BE2C (cell line): ENCODE measurements around the gene INPP5B.
A peak's percentile ranks its signal among the peaks of the same experiment; 100 is the strongest.
"Not testable (repeated sequence)": the region's sequence is repeated elsewhere in the genome, so short reads cannot be mapped to it uniquely, and the experiment has no call there.

Experiments
- DNase-seq: peaks from one replicate; pipeline ENCODE4 v3.0.0-alpha.2; 2020
- H3K27me3 ChIP-seq: fragments of 250-450 bp; sonication (Bioruptor Pico); 2 replicates; pipeline ENCODE4 v1.5.1; 2020; ENCODE audit warnings: mild to moderate bottlenecking
- H3K36me3 ChIP-seq: fragments of 250-450 bp; sonication (Bioruptor Pico); 2 replicates; pipeline ENCODE4 v1.5.1; 2020; ENCODE audit warnings: mild to moderate bottlenecking
- H3K4me1 ChIP-seq: fragments of 250-450 bp; sonication (Bioruptor Pico); 2 replicates; pipeline ENCODE4 v1.5.1; 2020
- H3K4me3 ChIP-seq: 2 replicates; pipeline ENCODE4 v1.5.1; 2011; ENCODE audit warnings: low read depth, low read length
- H3K9me3 ChIP-seq: fragments of 250-450 bp; sonication (Bioruptor Pico); 2 replicates; pipeline ENCODE4 v1.5.1; 2020
- TF ChIP-seq, protein P1 (sequence below): IDR thresholded peaks from 2 replicates; pipeline ENCODE4 v1.5.1; 2012; ENCODE audit warnings: mild to moderate bottlenecking, low read depth, low read length

Gene INPP5B

DNA sequence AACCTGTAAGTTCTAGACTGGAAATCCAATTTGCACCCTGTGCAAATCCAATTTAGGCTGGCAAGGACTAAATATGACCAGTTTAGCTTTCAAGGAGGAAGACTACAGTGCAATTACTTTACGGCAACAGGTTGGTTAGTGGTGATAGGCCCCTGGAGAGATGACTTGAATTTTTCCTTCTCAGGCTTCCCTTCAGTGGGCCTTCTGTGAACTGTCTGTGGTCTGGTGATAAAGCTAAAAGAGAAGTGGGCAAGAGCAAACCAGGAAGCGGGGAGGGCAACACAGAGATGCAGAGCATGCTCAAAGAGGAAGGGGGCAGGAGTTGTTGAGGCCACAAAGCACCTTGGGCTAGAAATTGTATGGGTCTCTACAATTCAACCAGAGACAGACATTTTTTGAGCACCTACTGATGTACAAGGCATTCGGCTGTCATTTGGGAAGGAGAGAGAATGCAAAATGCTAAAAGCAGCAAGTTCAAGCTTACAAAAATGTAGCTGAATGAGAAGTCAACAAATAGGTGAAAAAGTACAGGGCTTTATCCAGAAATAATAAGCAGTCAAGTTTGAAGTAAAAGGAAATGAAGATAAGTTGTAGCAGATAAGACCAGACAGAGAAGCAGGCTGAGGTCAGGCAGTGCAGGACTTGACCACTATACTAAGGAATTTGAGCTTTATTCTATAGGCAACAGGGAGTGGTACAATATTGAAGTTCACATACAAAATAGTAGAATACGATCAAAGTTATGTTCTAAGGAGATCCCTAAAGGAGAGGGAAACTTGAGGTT lies 23.9 kb downstream of the INPP5B start:
- Histone ChIP-seq H3K9me3 (no peaks in the 10 kb centered on the region), H3K27me3 (no peaks in the 10 kb centered on the region), H3K4me1 (no peaks in the 10 kb centered on the region), H3K36me3 (no peaks in the 10 kb centered on the region), H3K4me3 (no peak overlapping the region)
- no peak for DNase-seq
- TF ChIP-seq, protein P1, sequence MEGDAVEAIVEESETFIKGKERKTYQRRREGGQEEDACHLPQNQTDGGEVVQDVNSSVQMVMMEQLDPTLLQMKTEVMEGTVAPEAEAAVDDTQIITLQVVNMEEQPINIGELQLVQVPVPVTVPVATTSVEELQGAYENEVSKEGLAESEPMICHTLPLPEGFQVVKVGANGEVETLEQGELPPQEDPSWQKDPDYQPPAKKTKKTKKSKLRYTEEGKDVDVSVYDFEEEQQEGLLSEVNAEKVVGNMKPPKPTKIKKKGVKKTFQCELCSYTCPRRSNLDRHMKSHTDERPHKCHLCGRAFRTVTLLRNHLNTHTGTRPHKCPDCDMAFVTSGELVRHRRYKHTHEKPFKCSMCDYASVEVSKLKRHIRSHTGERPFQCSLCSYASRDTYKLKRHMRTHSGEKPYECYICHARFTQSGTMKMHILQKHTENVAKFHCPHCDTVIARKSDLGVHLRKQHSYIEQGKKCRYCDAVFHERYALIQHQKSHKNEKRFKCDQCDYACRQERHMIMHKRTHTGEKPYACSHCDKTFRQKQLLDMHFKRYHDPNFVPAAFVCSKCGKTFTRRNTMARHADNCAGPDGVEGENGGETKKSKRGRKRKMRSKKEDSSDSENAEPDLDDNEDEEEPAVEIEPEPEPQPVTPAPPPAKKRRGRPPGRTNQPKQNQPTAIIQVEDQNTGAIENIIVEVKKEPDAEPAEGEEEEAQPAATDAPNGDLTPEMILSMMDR, result no peak

GRCh38 chr1:37919277-37919676 lies 27.6 kb downstream of the INPP5B start:
- H3K27me3 ChIP-seq, result no peaks in the 10 kb centered on the region
- H3K36me3 ChIP-seq, result no peaks in the 10 kb centered on the region
- DNase-seq, result no peak
- H3K9me3 ChIP-seq, result no peaks in the 10 kb centered on the region
- TF ChIP-seq, protein P1, result peak; percentile 38
- H3K4me1 ChIP-seq, result no peaks in the 10 kb centered on the region
- H3K4me3 ChIP-seq, result no peak overlapping the region

DNA sequence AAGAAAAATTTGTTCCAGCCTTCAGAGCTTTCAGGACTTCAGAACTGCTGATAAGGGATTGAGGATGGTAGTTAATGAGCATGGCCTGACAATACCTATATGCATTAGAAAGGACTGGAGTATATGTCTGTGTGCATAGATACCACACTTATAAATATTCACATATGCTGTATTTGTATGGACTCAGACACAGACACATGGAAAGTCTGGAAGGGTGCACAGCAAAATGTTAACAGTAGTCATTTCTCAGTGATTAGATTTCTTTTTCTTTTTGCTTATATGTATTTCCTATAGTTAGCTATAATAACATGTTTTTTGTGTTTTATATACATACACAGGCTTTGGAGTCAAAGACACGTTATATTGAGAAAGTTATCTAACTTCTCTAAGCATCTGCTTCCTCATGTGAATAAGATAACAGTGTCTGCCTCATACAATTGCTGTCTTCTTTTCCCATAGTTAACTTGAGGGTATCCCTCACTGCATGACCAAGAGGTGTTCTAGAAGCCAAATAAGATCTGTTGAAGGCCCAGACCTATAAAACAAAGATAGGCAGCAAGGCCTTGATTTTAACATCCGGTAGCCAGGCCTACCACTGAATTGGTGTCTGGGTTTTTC lies 31.3 kb downstream of the INPP5B start:
- Histone ChIP-seq H3K4me3 (no peak overlapping the region), H3K27me3 (no peaks in the 10 kb centered on the region), H3K4me1 (no peaks in the 10 kb centered on the region), H3K9me3 (no peaks in the 10 kb centered on the region), H3K36me3 (no peaks in the 10 kb centered on the region)
- TF ChIP-seq, protein P1, result no peak
- DNase-seq, result no peak

DNA sequence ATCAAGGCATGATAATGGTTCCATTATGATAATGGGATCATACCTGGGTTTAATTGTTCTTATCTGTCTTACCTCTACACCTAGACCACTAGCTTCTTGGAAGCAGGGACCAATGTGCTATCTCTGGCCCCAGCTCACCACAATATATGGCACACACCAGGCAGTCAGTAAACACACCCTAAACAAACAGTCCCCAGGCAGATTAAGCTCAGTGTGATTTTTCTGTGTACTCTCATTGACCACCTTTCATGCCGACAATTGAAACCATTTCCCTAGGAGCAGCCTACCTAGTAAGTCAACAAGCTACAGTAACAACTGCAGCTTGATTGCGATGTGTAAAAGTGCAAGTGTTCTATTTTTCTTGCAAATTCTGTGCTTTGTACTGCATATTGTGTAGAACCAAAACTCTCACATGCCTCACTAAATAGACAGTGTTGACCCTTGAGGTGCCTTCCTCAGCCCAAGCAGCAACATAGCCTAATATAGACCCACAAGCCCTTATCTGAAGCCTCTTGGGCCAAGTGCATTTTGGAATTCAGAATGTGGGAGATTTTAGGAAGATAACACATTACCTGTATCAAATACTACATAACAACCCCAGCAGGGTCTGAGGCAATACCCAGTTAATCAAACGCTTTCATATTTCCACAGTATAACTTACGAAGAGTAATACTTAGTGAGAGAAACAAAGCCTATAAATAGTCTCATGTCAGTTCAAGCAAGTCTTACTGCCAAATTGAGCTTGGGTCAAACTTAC lies 32.0 kb downstream of the INPP5B start:
- TF ChIP-seq, protein P1, result no peak
- Histone ChIP-seq H3K27me3 (no peaks in the 10 kb centered on the region), H3K36me3 (no peaks in the 10 kb centered on the region), H3K9me3 (no peaks in the 10 kb centered on the region), H3K4me3 (no peak overlapping the region), H3K4me1 (no peaks in the 10 kb centered on the region)
- DNase-seq, result no peak

GRCh38 chr1:37911478-37911877 lies 35.4 kb downstream of the INPP5B start:
- DNase-seq, H3K4me3 ChIP-seq, H3K9me3 ChIP-seq, H3K27me3 ChIP-seq, H3K36me3 ChIP-seq, H3K4me1 ChIP-seq: not testable (repeated sequence)

- not testable (repeated sequence) for H3K4me3 ChIP-seq, DNase-seq, H3K27me3 ChIP-seq, H3K4me1 ChIP-seq, H3K36me3 ChIP-seq, H3K9me3 ChIP-seq
These were observed 36.0 kb downstream of the INPP5B start for GRCh38 chr1:37910886-37911285.

GRCh38 chr1:37908531-37908930 lies 38.3 kb downstream of the INPP5B start:
- H3K9me3 ChIP-seq, H3K27me3 ChIP-seq, H3K36me3 ChIP-seq, H3K4me3 ChIP-seq, H3K4me1 ChIP-seq, DNase-seq: not testable (repeated sequence)

DNA sequence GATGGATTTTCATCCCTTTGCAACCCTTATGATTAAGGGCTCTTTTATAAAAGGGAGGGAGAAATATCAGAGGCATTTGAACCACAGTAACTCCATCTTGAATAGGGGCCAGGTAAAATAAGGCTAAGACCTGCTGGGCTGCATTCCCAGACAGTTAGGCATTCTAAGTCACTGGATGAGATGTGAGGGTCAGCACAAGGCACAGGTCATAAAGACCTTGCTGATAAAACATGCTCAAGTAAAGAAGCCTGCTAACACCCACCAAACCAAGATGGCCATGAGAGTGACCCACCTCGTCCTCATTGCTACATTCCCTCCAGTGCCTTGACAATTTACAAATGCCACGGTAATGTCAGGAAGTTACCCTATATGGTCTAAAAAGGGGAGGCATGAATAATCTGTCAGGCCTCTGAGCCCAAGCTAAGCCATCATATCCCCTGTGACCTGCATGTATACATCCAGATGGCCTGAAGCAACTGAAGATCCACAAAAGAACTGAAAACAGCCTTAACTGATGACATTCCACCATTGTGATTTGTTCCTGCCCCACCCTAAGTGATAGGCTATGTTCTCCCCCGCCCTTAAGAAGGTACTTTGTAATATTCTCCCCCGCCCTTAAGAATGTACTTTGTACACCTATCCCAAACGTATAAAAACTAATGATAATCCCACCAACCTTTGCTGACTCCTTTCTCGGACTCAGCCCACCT lies 39.3 kb downstream of the INPP5B start:
- not testable (repeated sequence) for H3K27me3 ChIP-seq, H3K4me1 ChIP-seq, H3K4me3 ChIP-seq, DNase-seq, H3K9me3 ChIP-seq, H3K36me3 ChIP-seq

DNA sequence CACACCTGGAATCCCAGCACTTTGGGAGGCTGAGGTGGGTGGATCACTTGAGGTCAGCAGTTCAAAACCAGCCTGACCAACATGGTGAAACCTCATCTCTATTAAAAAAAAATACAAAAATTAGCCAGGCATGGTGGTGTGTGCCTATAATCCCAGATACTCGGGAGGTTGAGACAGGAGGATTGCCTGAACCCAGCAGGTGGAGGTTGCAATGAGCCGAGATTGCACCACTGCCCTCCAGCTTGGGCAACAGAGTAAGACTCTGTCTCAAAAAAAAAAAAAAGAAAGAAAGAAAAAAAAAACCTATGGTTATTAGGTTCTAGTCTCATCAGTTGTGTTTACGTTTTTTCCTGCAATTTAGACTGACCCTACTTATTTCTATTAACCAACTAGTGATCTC lies 40.3 kb downstream of the INPP5B start:
- not testable (repeated sequence) for DNase-seq, H3K36me3 ChIP-seq, H3K4me1 ChIP-seq, H3K4me3 ChIP-seq, H3K27me3 ChIP-seq, H3K9me3 ChIP-seq
